K562 (cell line): ENCODE results near the gene SNRNP200. TPM values are rescaled to one million over a fixed set of nuclear protein-coding genes. Genes with fewer than 3 reads are reported as not detected.

ENCODE experiments used
- DMBX1 ChIP-seq: fragments of 250-450 bp; sonication (Bioruptor Pico); IDR thresholded peaks from 2 replicates; pipeline ENCODE4 v1.8.0; 2022; ENCODE audit warnings: inconsistent platforms, mild to moderate bottlenecking, moderate library complexity, borderline replicate concordance
- FOXK2 ChIP-seq, 2 experiments: fragments of 450-650 bp; IDR thresholded peaks in 1 of 2; conservative IDR thresholded peaks in 1 of 2; 2 replicates each; pipeline ENCODE4 v1.6.1; 2016; ENCODE audit warnings: low read depth in 2 of 2, mild to moderate bottlenecking in 1 of 2
- FOXP1 ChIP-seq: sonication (generic); formaldehyde crosslinking; IDR thresholded peaks from 2 replicates; pipeline ENCODE4 v1.8.0; 2022; ENCODE audit warnings: mild to moderate bottlenecking, missing genetic modification reagents
- HNRNPK ChIP-seq: fragments of 200-400 bp; formaldehyde crosslinking; IDR thresholded peaks from one replicate; pipeline ENCODE4 v1.6.1; 2018; ENCODE audit warnings: mild to moderate bottlenecking, low read depth, low read length; ENCODE audit not compliant: poor library complexity, severe bottlenecking
- HNRNPLL ChIP-seq: fragments of 200-400 bp; formaldehyde crosslinking; IDR thresholded peaks from 2 replicates; pipeline ENCODE4 v1.6.1; 2017; ENCODE audit warnings: low read length, low read depth, mild to moderate bottlenecking; ENCODE audit not compliant: poor library complexity, severe bottlenecking
- L3MBTL2 ChIP-seq: fragments of 450-650 bp; IDR thresholded peaks from 2 replicates; pipeline ENCODE4 v1.6.1; 2016; ENCODE audit warnings: mild to moderate bottlenecking, moderate library complexity
- MAZ ChIP-seq, 2 experiments: fragments of 450-650 bp in 1 of 2; sonication (generic) in 1 of 2; formaldehyde crosslinking; IDR thresholded peaks in 1 of 2; conservative IDR thresholded peaks in 1 of 2; 2 replicates each; pipeline versions ENCODE4 v1.4.0 to v1.5.0; 2020; ENCODE audit warnings: mild to moderate bottlenecking in 1 of 2, missing genetic modification reagents in 1 of 2
- MCM5 ChIP-seq: fragments of 450-650 bp; IDR thresholded peaks from 2 replicates; pipeline ENCODE4 v1.6.1; 2016; ENCODE audit warnings: low read depth
- MLX ChIP-seq, 2 experiments: fragments of 450-650 bp in 1 of 2; sonication (generic) in 1 of 2; formaldehyde crosslinking; conservative IDR thresholded peaks; 2 replicates each; pipeline versions ENCODE4 v1.4.0 to v1.8.1; 2020 to 2022; ENCODE audit warnings: mild to moderate bottlenecking in 1 of 2, missing genetic modification reagents in 1 of 2
- NFYB ChIP-seq: IDR thresholded peaks from 2 replicates; pipeline ENCODE4 v1.6.1; 2011; ENCODE audit warnings: mild to moderate bottlenecking, moderate library complexity; ENCODE audit not compliant: insufficient read length; ENCODE audit errors: extremely low read depth
- NR1H2 ChIP-seq: sonication (generic); formaldehyde crosslinking; IDR thresholded peaks from 2 replicates; pipeline ENCODE4 v1.4.0; 2020; ENCODE audit warnings: mild to moderate bottlenecking, missing genetic modification reagents
- PCBP1 ChIP-seq: fragments of 200-400 bp; formaldehyde crosslinking; IDR thresholded peaks from 2 replicates; pipeline ENCODE4 v1.6.1; 2018; ENCODE audit warnings: mild to moderate bottlenecking, low read depth, low read length; ENCODE audit not compliant: poor library complexity, severe bottlenecking
- PRDM10 ChIP-seq: fragments of 450-650 bp; IDR thresholded peaks from 2 replicates; pipeline ENCODE4 v1.6.1; 2018; ENCODE audit not compliant: partially characterized antibody
- RBBP5 ChIP-seq: fragments of 200-600 bp; sonication (generic); IDR thresholded peaks from 2 replicates; pipeline ENCODE4 v1.6.1; 2012; ENCODE audit warnings: borderline replicate concordance, mild to moderate bottlenecking, low read length, control low read depth, inconsistent platforms; ENCODE audit not compliant: insufficient read depth, poor library complexity, severe bottlenecking
- SREBF1 ChIP-seq: fragments of 150-350 bp; IDR thresholded peaks from 2 replicates; pipeline ENCODE4 v1.6.1; 2014; ENCODE audit warnings: antibody characterized with exemption, low read depth, low read length, borderline replicate concordance
- TAF1 ChIP-seq: IDR thresholded peaks from 2 replicates; pipeline ENCODE4 v1.6.1; 2011; ENCODE audit warnings: mild to moderate bottlenecking, low read length, moderate library complexity; ENCODE audit not compliant: insufficient read depth, control insufficient read depth, severe bottlenecking; ENCODE audit errors: extremely low read depth
- TAL1 ChIP-seq: fragments of 450-650 bp; IDR thresholded peaks from 2 replicates; pipeline ENCODE4 v1.6.1; 2016; ENCODE audit warnings: mild to moderate bottlenecking
- ZNF165 ChIP-seq: fragments of 250-450 bp; sonication (Bioruptor Pico); IDR thresholded peaks from 2 replicates; pipeline ENCODE4 v1.4.0; 2020; ENCODE audit warnings: borderline replicate concordance
- polyA plus RNA-seq, 8 experiments: library from polyadenylated mRNA; depleted of rRNA in 4 of 8; stranded (reverse) in 5 of 8; unstranded in 3 of 8; fragments of >200 nt; fragmentation: Nextera tagmentation in 2 of 8; fragmentation: Illumina TruSeq in 1 of 8; extraction: Ambion mirVana in 2 of 8; extraction: Trizol in 1 of 8; gene quantifications; 2 replicates each; pipeline versions ENCODE4 v1.2.1 to v1.2.3, GENCODE V29; 2011 to 2014; ENCODE audit warnings: inconsistent platforms in 1 of 8, missing spikeins in 1 of 8
- total RNA-seq, 7 experiments: library from RNA; depleted of rRNA in 6 of 7; stranded (reverse); fragments of >200 nt in 6 of 7; fragmentation: Illumina TruSeq in 2 of 7; extraction: Trizol in 2 of 7; gene quantifications; 2 replicates each; pipeline versions ENCODE4 v1.2.1 to v1.2.3, GENCODE V29; 2011 to 2021; ENCODE audit warnings: low replicate concordance in 1 of 7
- TF ChIP-seq, protein P1 (sequence below): fragments of 450-650 bp; conservative IDR thresholded peaks from 2 replicates; pipeline ENCODE4 v1.6.1; 2016; ENCODE audit warnings: missing genetic modification characterization, low read depth, mild to moderate bottlenecking, missing compliant biosample characterization, moderate library complexity
- TF ChIP-seq, protein P2 (sequence below): fragments of 450-650 bp; IDR thresholded peaks from 2 replicates; pipeline ENCODE4 v1.6.1; 2017; ENCODE audit warnings: mild to moderate bottlenecking, moderate library complexity

The SNRNP200 gene
- total and polyA plus RNA-seq, 9 of the 15 experiments (the other 6 are each of a cell fraction or from before 2014, with no cell fraction given): 76.1 to 231 (median 155) TPM

DNA sequence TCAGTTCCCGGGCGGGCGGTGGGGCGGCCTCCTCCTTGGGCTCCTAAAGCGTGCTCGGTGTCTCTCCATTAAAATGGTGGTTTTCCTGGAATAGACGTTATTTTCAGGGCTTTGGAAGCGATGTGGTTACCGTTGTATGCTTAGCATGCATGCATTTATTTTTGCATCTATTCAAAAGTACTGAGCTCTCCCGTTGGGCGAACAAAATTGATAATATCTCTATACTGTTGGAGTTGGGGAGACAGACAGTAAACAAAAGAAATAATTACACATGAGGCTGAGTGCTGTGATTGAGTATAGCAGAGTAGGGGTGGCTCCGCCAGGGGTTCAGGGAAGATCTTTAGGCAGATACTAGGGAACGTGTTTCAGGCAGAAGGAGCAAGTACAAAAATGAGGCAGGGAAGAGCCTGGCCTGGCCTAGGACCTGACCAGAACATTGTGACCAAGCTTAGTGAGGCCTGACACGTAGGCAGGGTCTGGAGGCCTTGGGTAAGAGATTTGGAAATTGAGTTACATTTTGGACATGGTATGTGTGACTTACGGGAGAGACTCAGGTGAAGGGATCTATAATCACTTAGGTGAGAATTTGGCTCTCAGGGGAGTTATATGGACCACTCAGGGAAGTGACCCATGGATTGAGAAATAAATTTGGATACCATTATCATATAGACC, 30.9 kb upstream of the SNRNP200 start (continued):
- TF ChIP-seq RBBP5: no peak
- TF ChIP-seq FOXP1 (CRISPR knock-in tag): no peak
- TF ChIP-seq HNRNPK: no peak
- TF ChIP-seq HNRNPLL: no peak
- TF ChIP-seq MLX (CRISPR knock-in tag; conservative IDR thresholded peaks at IDR 0.05): no peak
- peak; percentile 89 for TF ChIP-seq TAF1
- no peak; a peak in 2 of 4 replicates for TF ChIP-seq MAZ (CRISPR knock-in tag; conservative IDR thresholded peaks at IDR 0.05 in 1 of 2, IDR thresholded peaks at IDR 0.05 in 1 of 2)
- TF ChIP-seq, protein P1, sequence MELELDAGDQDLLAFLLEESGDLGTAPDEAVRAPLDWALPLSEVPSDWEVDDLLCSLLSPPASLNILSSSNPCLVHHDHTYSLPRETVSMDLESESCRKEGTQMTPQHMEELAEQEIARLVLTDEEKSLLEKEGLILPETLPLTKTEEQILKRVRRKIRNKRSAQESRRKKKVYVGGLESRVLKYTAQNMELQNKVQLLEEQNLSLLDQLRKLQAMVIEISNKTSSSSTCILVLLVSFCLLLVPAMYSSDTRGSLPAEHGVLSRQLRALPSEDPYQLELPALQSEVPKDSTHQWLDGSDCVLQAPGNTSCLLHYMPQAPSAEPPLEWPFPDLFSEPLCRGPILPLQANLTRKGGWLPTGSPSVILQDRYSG: no peak
- TF ChIP-seq MCM5: no peak
- TF ChIP-seq, protein P2, sequence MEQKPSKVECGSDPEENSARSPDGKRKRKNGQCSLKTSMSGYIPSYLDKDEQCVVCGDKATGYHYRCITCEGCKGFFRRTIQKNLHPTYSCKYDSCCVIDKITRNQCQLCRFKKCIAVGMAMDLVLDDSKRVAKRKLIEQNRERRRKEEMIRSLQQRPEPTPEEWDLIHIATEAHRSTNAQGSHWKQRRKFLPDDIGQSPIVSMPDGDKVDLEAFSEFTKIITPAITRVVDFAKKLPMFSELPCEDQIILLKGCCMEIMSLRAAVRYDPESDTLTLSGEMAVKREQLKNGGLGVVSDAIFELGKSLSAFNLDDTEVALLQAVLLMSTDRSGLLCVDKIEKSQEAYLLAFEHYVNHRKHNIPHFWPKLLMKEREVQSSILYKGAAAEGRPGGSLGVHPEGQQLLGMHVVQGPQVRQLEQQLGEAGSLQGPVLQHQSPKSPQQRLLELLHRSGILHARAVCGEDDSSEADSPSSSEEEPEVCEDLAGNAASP: no peak
- no peak for TF ChIP-seq SREBF1
- no peak for TF ChIP-seq L3MBTL2
- 0 out of 4 replicates have a peak, but pooled peaks of 1 of the 2 experiments have one; percentile 13 for TF ChIP-seq FOXK2 (conservative IDR thresholded peaks at IDR 0.05 in 1 of 2, IDR thresholded peaks at IDR 0.05 in 1 of 2; ENCODE audit: low read depth in 2 of 2)
- no peak for TF ChIP-seq NR1H2
- TF ChIP-seq TAL1: no peak
- TF ChIP-seq PRDM10: no peak
- no peak for TF ChIP-seq NFYB
- no peak for TF ChIP-seq ZNF165 (CRISPR knock-in tag)
- TF ChIP-seq DMBX1 (CRISPR knock-in tag): no peak
- TF ChIP-seq PCBP1: no peak
